Posterior cingulate gyrus (tissue), 11 donors: ENCODE measurements around the gene PERCC1.
A peak's percentile ranks its signal among the peaks of the same experiment; 100 is the strongest.

Source experiments
- DNase-seq, 10 donors: peaks; one replicate each; pipeline versions ENCODE4 v3.0.0 to v3.0.0-alpha.2; 2020 to 2021; ENCODE audit warnings: mixed read lengths in 3 of 10
- intact Hi-C: fragments of 100-400 bp; cut with DNase I; formaldehyde crosslinking; loops from one replicate; pipeline ENCODE4 v1.15.1; 2023

Gene PERCC1

DNA sequence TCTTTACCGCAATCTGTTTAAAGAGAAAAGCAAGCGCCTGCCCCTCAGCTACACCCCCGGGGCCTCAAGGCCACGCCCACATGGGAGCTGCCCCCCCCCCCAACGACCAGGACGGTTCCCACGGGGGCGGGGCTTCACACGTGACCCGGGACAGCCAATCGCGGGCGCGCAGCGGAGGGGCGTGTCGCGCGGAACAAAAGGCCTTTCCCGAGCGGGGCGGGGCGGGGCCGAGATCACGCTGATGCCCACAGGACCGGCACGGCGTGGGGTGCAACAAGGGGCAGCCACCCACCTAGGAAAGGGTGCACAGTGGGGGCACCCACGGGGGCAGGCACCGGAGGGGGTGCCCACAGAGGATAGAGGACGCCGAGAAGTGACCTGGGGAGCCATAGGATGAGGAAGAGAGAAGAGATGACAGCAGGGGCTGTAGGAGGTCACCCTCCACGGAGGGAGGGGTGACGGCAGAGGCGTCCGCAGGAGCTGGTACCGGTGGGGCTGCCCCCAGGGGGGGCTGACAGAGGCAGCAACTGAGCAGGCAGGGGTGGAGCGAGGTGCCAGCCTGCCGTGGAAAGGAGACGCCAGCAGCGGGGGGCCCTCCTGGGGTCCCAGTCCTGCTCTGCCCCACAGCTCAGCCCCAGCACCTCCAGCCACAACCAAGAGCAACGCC is 22.6 kb upstream of the PERCC1 start:
- DNase-seq, result peak; percentile 90 to 99 (median 97)
- intact Hi-C loops, result loop anchor here (10.0 kb wide), 1 partner anchor 104 kb away; the partner anchor contains the start of gene UBE2I

DNA sequence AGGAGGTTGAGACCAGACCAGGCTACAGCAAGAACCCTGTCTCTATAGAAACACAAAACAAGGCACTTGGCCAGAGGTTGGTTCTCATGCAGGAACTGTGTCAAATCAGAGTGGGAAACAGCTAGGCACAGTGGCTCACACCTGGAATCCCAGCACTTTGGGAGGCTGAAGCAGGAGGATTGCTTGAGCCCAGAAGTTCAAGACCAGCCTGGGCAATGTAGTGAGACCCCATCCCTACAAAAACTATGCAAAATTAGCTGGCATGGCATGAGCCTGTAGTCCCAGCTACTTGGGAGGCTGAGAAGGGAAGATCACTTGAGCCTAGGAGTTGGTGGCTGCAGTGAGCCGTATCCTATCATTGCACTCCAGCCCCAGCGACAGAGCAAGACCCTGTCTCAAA is 18.0 kb upstream of the PERCC1 start:
- intact Hi-C loops, result no loop called here
- DNase-seq, result no peak

DNA sequence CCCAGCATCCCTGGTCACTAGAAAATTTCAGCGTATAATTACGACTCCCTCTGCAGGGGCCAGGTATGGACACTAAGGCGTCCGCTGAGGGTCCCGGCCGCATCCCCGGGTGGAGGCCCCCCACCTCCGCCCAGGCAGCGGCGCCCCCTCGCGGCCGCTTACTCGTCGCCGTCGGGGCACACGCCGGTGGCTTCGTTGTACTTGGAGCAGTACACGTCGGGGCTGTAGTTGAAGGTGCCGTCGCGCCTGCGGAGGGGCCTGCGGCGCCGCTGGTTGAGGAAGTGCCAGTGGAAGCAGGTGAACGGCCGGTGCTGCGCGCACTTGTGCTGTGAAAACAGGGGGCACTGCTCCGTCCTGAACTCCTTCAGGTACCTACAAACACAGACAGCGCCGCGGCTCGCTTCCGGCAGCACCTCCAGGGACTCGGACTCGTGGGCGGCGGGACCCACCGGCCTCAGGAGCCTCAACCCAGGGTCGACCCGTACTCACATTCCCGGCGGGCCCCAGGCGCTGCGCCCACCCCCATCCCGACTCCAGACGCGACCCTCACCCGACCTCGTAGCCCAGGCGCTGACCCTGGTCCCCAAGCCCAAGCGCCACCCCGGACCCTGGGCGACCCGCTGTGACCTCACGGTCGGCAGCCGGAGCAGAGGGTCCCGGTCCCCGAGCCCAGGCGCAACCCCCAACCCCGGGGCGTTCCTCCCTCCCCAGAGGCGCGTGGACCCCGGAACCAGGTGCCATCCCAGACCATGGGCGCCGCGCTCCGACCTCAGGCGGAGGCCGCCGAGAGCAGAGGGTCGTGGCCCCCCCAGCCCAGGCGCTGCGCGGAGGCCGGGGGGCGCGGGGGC is 17.0 kb upstream of the PERCC1 start:
- peak in 3 of 10 donors; percentile 24 to 49 (median 31) for DNase-seq
- intact Hi-C loops, result no loop called here

DNA sequence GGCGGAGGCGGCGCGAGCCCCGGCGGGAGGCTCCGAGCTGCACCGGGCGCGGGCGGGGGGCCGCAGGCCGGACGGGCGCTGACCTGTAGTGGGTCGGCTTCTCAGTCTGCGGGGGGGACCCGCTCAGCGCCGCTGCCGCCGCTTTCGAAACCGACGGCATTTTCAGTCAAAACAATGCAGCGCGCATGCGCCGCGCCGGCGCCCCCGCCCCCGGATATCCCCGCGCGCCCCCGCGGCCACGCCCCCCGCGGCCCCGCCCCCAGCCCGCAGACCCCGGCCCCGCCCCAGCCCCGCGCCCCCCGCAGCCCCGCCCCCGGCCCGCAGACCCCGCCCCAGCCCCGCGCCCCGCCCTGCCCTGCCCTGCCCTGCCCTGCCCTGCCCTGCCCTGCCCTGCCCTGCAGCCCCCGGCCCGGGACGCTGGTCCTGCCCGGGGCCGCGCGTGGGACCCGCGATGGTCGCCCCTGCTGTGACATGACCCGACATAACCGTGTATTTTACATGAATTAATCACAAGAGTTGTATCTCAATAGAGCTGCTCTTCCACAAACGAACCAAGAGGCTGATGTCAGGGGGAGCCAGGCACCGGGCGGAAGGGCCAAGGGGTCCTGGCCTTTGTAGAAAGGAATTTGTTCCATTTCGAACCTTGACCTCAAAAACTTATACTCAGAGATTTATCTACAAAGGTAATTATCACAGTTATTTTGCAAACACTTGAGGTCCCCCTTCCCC is 16.2 kb upstream of the PERCC1 start, which contains the start of gene UNKL:
TSS of gene UNKL (minus strand) at position 173 of the 729 bp plus-strand sequence. CDS start at position 160, 13 bp downstream.
- DNase-seq, result peak in 7 of 10 donors; percentile 26 to 94 (median 60)
- intact Hi-C loops, result no loop called here

DNA sequence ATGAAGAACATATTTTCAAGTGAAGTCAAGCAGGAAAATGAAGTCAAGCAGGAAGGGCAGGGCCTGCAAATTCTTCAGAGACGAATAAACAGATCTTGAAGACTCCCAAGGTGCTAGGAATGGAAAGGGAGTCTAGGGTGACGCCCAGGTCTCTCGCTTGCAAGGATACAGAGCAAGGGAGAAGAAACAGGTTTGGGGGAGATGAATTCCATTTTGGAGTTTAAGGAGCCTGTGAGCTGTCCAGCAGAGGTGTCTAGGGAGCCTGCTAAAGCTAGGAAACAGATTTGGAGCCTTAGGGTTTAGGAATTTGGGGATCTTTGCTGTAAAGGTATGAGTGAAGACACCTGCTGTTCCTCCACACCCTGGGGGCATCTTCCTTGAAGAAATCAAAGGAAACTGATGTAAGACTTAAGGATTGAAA is 14.3 kb upstream of the PERCC1 start:
- intact Hi-C loops, result no loop called here
- no peak for DNase-seq

DNA sequence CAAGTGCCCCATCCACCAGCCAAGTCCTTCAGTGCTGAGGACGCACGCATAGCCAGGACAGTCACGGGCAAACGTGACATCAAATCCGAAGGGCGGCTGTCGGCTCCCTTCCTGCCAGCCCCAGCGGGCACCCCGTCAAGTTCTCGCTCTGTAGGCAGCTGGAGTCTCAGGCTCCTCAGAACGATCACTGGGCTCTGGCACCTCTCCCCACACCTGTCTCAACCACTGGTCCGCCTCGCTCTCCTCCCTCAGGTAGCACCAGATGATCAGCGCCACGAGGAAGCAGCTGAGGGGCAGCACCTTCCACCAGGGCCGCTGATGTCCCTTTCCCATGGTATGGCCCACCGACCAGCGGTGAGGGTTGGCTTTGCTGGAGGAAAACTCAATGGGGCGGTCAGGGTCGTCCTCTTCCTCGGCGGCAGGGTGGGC is 10.8 kb upstream of the PERCC1 start:
- intact Hi-C loops, result loop anchor here (2.0 kb wide), 1 partner anchor 69 kb away; the partner anchor contains the start of genes GNPTG and TSR3
- peak in 1 of 10 donors; percentile 87 for DNase-seq

DNA sequence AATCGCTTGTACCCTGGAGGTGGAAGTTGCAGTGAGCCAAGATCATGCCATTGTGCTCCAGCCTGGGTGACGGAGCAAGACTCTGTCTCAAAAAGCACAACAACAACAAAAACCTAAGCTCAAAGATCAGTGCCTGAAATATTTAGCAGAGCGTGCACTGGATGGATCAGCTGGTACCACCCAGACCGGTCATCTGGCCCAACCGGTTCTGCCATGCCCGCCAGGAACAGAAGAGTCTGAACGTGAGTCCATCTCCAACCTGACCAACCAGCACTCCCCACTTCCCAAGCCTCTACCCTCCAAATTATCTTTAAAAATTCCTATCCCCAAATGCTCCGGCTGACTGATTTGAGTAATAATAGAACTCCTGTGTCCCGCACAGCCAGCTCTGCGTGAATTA is 8.8 kb upstream of the PERCC1 start:
- no peak for DNase-seq
- intact Hi-C loops, result no loop called here

DNA sequence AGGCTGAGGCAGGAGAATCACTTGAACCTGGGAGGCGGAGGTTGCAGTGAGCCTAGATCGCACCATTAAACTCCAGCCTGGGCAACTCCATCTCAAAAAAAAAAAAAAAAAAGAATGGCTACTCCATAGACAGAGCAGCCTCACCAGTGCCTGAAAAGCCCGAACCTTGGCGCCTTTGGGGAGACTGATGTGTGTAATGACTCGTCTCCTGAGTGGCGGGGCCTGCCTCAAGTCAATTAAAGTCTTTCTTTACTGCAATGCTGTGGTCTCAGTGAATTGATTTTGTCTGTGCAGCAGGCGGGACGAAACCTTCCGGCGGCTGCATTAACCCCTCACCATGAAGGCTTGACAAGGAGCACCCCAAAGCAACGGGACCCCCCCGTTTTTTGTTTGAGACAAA is 6.8 kb upstream of the PERCC1 start:
- no peak for DNase-seq
- intact Hi-C loops, result no loop called here

DNA sequence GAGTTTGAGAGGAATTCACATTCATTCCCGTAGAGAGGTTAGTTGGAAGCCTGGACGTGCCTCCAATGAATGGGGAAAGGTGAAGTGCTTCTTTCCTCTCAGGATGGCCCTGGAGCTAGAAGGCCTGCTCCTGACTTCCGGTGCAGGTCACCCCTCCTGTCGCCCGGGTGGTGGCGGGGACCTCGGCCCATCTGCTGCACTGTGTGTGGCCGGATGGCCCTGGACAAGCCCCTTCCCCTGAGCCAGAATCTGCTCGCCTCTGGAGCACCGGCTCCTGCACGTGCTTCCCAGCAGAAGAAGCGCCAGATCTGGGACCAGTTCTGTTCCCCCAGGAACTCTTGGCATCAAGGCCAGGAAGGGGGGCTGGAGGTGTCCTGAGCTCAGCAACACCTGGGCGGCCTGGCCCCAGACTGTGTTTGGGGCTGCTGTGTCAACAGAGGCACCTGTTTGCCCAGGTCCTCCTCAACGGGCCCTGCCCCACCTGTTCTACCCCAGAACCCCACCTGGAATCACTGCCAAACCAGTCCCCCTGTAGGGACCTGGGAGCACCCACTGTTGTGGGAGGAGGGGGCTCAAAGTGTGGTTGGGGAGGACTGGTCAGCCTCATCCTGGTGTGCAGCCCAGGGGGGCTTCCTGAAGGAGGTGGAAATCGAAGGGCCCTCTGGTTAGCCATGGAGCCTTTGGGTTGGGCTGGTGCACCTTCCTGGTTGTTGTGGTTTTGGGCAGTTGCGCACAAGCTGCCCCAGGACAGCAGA is 5.1 kb upstream of the PERCC1 start:
- peak in 1 of 10 donors; percentile 67 for DNase-seq
- intact Hi-C loops, result no loop called here

DNA sequence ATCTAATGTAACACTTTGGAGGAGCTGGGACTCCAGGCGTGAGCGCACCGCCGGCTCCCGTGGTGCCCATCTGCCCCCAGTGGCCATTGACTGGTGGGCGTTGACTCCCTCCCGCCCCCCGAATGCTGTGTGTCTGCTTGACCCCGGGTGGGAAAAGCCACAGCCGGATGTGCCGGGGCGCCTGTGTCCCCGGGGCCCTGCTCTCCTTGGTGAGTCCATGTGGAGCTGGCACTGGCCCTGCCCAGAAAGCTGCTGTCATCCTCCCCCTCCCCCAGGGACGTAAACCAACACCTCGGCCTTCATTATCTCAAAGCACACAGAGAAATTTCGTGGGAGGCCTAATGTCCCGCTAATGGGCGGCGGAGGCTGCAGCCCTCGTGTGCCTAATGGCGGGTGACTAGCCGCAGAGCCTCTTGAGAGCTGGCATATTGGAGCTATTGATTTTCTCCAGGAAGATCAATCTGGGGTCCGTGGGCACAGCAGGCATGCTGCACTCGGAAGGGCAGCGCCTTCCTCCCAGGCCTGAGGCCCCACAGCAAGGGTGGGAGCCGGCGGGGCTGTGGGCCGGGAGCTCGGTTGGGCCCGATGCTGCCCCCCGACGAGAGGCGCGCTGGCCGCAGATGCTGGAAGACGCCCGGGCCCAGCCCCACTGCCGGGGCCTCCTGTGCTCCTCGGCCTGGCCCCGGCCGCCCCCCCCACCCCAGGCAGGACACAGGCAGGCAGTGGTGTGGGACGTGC is 4.0 kb upstream of the PERCC1 start:
- DNase-seq, result peak in 1 of 10 donors; percentile 70
- intact Hi-C loops, result no loop called here

DNA sequence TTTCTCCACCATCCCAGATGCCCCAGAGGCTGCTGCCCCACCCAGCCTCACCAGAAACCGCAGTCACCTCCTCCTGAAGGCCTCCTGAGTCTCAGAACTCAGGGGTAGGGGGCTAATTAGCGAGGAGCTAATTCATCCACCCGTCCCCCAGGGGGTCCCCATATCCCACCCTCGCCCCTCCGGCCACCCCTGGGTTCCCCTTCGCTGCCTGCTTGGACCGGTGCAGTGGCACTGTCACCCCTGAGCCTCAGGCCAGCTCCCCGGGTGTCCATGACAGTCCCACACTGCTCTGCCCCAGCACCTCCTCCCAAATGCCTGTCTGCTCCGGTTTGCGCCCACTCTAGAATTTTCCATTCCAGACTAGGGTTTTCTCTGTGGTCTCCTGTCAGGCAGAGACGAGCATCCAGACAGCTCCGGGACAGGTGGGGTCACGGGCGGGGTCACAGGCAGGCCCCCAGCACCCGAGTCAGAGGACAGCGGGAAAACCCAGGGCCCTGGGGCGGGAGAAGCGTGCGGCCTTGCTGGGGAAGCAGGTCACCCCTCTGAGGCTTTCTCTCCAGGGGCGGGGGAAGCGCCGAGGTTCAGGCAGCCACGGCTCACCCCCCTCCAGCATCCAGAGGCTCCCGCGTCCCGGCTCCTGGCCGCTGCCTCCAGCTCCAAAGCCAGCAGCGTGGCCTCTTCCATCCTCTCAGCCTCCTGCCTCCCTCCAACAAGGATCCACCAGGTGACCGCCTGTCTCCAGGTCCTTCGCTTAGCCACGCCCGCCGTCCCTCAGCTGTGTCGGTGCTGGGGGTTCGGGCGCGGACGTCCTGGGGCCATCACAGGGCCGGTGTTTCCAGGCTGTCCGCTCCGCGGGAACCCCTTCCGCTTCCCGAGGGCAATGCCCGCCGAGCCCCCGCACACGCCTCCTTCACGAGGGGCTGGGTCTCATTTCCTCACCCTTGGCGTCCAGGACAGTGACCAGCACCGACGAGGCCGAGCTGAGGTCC is 3.1 kb upstream of the PERCC1 start:
- DNase-seq, result peak in 1 of 10 donors; percentile 80
- intact Hi-C loops, result no loop called here

DNA sequence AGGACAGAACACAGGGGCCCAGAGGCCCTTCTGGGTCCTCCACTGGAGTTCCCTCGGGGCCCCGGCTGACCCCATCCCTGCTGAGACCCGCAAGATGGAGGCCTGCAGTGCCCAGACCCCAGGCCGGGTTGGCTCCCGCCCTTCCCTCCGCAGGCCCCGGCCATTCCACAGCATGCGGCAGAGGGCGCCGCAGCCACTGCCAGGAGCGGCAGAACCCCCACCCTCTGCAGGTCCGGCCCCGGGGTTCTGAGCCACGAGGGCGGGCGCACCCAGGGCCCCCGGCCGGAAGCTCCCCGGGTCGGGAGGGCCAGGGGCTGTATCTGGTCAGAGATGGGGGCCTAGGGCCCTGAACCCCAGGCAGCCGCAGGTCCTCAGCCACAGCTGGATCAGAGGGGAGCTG is 2.4 kb upstream of the PERCC1 start:
- DNase-seq, result peak in 1 of 10 donors; percentile 85
- intact Hi-C loops, result no loop called here

DNA sequence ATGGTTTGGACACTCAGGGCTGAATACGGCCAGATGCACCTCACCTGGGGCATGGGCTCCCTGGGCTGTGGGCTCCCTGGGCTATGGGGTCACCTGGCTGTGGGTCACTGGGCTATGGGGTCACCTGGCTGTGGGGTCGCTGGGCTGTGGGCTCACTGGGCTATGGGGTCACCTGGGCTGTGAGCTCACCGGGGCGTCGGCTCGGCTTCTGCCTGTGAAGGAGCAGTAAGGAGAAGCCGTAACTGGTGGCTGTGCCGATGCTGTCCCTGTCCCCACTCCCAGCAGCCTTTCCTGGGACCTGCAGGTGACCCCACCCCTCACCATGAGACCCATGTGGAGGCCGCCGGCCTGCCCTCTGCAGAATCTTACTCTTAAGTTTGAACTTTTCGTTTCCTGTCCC is 1.9 kb upstream of the PERCC1 start:
- peak in 1 of 10 donors; percentile 80 for DNase-seq
- intact Hi-C loops, result no loop called here

DNA sequence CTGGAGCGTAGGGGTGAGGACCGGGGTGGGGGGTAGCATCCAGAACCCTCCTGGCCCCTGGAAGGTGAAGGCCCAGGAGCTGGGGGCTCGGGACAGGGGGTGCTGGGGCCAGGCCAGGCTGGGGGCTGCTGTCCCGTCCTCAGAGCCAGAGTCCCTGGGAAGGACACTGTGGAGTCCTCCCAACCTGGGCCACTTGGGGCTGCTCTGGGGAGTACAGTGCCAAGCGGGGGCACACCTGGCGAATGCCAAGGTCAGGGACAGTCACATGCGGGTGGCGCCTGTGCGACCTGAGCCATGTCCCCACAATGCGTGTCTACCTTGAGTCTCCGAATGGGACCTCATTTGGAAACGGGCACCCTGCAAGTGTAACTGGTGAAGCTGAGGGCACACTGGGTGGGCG is 1.2 kb upstream of the PERCC1 start:
- DNase-seq, result peak in 1 of 10 donors; percentile 70
- intact Hi-C loops, result no loop called here

DNA sequence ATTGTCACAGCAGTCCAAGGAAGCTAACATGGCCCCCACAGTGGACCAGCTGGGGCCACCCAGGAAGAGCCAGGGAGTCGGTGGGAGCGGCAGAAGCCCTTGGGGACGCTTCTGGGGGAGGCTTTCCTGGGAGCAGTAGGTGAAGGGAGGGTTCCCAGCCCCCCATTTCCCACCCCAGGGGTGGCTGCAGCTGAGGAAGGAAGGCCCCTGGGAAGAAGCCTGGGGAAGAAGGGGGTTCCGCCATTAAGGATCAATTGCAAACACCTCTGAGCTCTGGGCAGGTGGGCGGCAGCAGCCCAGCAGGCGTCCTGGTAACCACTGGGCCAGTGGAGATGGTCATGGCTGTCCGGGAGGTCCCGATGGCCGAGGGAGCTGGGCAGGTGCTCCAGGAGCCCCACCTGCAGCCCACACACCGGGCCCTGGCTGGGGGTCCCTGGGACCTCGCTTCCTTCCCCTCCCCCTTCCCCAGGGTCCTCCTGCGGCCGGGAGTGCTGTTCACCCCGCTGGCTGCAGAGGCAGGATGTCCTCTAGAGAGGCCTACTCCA is 592 bp upstream of the PERCC1 start:
- intact Hi-C loops, result no loop called here
- no peak for DNase-seq

DNA sequence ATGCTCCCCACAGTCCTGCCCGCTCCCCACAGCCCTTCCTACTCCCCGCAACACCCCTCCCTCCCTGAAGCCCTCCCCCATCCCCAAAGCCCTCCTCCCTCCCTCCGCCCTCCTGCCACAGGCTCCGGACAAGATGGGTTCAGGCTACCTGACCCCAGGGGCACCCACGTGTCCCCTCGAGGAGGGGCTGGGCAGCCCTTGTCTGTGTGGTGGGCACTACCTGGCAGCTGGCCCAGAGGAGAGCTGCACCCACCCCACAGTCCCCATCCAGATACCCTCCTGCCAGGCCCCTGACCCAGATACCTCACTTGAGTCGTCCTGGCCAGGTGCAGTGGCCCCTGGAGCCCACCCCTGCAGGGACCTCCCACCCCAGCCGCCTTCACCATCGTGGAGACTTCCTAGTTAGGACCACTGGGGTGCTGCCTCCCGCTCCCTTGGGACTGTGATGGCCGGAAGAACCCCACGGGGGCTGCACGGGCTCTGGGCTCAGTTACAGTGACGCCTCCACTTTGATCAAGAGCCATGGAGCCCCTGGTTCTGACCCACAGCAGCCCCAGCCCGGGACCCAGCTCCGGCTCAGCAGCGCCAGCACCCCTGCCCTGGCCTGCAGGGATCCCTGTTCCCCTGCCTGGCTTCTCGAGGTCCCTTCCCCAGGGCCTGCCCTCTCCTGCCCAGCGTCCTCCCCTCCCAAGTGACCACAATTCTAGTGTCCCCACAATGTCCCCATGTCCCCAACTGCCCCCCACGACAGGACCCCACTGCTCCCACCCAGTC is 806 bp downstream of the PERCC1 start:
- no peak for DNase-seq
- intact Hi-C loops, result no loop called here
